Ishikawa (cell line): ENCODE measurements around the gene ING3.

Experiments
- CEBPB ChIP-seq: IDR thresholded peaks from 2 replicates; pipeline ENCODE4 v1.6.1; 2012
- CREB1 ChIP-seq: IDR thresholded peaks from 2 replicates; pipeline ENCODE4 v1.6.1; 2012; ENCODE audit warnings: low read depth
- EGR1 ChIP-seq: IDR thresholded peaks from 2 replicates; pipeline ENCODE4 v1.6.1; 2012
- EP300 ChIP-seq: IDR thresholded peaks from 2 replicates; pipeline ENCODE4 v1.6.1; 2012; ENCODE audit warnings: borderline replicate concordance
- FOXM1 ChIP-seq: IDR thresholded peaks from 2 replicates; pipeline ENCODE4 v1.6.1; 2012; ENCODE audit warnings: low read depth, borderline replicate concordance
- NFIC ChIP-seq: IDR thresholded peaks from 2 replicates; pipeline ENCODE4 v1.6.1; 2012
- RAD21 ChIP-seq: IDR thresholded peaks from 2 replicates; pipeline ENCODE4 v1.6.1; 2012; ENCODE audit warnings: low read depth
- REST ChIP-seq: IDR thresholded peaks from 2 replicates; pipeline ENCODE4 v1.6.1; 2012; ENCODE audit warnings: low read depth, mild to moderate bottlenecking
- TAF1 ChIP-seq: IDR thresholded peaks from 2 replicates; pipeline ENCODE4 v1.6.1; 2012; ENCODE audit warnings: low read depth, mild to moderate bottlenecking
- TCF12 ChIP-seq: IDR thresholded peaks from 2 replicates; pipeline ENCODE4 v1.6.1; 2012; ENCODE audit warnings: low read depth
- TEAD4 ChIP-seq: IDR thresholded peaks from 2 replicates; pipeline ENCODE4 v1.6.1; 2012
- USF1 ChIP-seq: IDR thresholded peaks from 2 replicates; pipeline ENCODE4 v1.6.1; 2012
- YY1 ChIP-seq: IDR thresholded peaks from 2 replicates; pipeline ENCODE4 v1.6.1; 2012; ENCODE audit warnings: low read depth
- ZBTB7A ChIP-seq: IDR thresholded peaks from 2 replicates; pipeline ENCODE4 v1.6.1; 2012; ENCODE audit warnings: low read depth
- TF ChIP-seq, protein P1 (sequence below): IDR thresholded peaks from 2 replicates; pipeline ENCODE4 v1.6.1; 2012

Gene ING3

DNA sequence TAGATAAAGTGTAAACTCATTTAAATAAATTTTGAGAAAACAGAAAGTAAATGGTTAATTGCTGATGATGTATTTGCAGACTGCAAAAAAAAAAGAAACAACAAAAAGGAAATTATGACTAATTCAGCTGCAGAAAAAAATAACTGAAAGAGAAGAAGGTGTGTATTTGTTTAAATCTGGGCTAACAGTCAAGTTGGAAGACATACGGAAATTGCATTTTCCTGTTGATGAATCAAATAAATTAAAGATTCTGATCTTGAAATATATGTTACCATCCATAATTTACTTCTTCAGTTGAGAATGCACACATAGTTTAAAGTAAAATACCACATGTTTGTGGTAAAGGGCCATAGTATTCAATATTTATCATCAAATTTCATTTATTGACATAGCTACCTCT is 19.3 kb upstream of the ING3 start:
- no peak for TF ChIP-seq FOXM1
- TF ChIP-seq EGR1, result no peak
- TF ChIP-seq CREB1, result no peak
- no peak for TF ChIP-seq TAF1
- TF ChIP-seq NFIC, result no peak
- no peak for TF ChIP-seq EP300
- no peak for TF ChIP-seq ZBTB7A
- no peak for TF ChIP-seq TEAD4
- TF ChIP-seq CEBPB, result no peak
- TF ChIP-seq, protein P1, sequence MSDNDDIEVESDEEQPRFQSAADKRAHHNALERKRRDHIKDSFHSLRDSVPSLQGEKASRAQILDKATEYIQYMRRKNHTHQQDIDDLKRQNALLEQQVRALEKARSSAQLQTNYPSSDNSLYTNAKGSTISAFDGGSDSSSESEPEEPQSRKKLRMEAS, result no peak
- TF ChIP-seq TCF12, result no peak
- no peak for TF ChIP-seq YY1
- TF ChIP-seq RAD21, result no peak
- TF ChIP-seq USF1, result no peak

GRCh38 chr7:120933475-120933874 is 17.1 kb upstream of the ING3 start:
- TF ChIP-seq USF1 (peak; percentile 67), TEAD4 (no peak), CREB1 (no peak)

DNA sequence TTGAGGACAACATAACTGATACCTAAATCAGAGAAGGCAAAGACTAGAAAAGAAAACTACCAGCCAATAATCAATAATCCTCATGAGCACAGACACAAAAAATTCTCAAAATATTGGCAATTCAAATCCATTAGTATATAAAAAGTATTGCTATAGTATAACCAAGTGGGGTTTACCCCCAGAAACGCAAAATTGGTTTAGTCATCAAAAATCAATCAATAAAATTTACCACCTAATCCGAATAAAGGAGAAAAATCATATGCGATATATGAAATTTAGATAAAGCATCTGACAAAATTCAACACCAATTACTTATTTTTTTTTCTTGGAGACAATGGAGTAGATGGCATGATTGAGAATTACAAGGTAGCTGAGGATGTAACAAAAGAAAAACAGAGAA is 11.2 kb upstream of the ING3 start:
- TF ChIP-seq CEBPB (no peak), FOXM1 (no peak), REST (no peak), TCF12 (no peak), TEAD4 (no peak), ZBTB7A (no peak), EGR1 (no peak), CREB1 (no peak), RAD21 (no peak), TAF1 (no peak)
- TF ChIP-seq, protein P1, result no peak

DNA sequence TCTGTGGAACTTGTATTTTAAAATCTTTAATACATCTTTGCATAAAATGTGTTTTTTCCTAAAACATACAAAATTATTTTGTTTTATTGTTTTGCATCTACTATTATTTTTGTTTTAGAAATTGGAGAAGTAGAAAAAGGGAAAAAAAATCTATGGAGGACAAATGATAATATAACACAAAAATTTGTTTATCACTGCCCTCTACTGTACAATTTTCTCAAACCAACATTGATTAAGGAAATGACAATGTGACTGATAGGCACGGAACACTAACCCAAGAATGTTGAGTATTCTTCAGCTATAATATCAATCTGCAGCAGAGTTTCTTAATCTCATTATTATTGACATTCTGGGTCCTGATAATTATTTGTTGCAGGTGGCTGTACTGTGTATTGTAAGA is 9.5 kb upstream of the ING3 start:
- TF ChIP-seq RAD21 (peak; percentile 66), TAF1 (no peak)

DNA sequence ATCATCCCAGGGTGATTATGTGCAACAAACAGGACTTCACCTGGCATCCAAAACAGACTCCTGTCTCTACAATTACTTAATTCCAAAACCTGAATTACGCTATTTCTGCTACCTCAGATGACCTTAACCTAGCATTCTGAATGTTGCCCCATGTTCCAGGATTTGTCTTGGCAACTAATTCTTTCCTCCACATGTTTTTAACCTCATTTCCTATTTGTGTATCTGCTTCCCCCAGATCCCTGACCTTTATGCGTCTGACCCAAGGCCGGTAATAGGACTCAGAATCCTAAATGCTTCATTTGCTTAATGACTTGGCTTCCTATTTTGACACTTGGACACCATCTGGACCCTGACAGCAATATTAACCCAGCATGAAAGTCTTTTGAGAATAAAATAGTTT is 8.7 kb upstream of the ING3 start:
- TF ChIP-seq USF1 (no peak), FOXM1 (no peak), TAF1 (no peak), REST (no peak), YY1 (no peak), RAD21 (no peak), NFIC (no peak), TEAD4 (no peak), EGR1 (no peak), EP300 (no peak), CREB1 (no peak), CEBPB (no peak), TCF12 (no peak)
- TF ChIP-seq, protein P1, result no peak

- TF ChIP-seq EP300 (no peak), TAF1 (no peak), EGR1 (no peak), YY1 (no peak), RAD21 (no peak), FOXM1 (no peak), NFIC (no peak)
These were observed 7.7 kb upstream of the ING3 start for GRCh38 chr7:120942861-120943260.
